Measurements from ENCODE around the gene CLMN. TPM values are rescaled to one million over a fixed set of nuclear protein-coding genes. Genes with fewer than 3 reads are reported as not detected.

The CLMN gene
- total and polyA plus RNA-seq, 2 of the 13 experiments (the other 11 are each of a cell fraction or from before 2014, with no cell fraction given): 15.1 to 16.7 TPM

- TF ChIP-seq, protein P1, sequence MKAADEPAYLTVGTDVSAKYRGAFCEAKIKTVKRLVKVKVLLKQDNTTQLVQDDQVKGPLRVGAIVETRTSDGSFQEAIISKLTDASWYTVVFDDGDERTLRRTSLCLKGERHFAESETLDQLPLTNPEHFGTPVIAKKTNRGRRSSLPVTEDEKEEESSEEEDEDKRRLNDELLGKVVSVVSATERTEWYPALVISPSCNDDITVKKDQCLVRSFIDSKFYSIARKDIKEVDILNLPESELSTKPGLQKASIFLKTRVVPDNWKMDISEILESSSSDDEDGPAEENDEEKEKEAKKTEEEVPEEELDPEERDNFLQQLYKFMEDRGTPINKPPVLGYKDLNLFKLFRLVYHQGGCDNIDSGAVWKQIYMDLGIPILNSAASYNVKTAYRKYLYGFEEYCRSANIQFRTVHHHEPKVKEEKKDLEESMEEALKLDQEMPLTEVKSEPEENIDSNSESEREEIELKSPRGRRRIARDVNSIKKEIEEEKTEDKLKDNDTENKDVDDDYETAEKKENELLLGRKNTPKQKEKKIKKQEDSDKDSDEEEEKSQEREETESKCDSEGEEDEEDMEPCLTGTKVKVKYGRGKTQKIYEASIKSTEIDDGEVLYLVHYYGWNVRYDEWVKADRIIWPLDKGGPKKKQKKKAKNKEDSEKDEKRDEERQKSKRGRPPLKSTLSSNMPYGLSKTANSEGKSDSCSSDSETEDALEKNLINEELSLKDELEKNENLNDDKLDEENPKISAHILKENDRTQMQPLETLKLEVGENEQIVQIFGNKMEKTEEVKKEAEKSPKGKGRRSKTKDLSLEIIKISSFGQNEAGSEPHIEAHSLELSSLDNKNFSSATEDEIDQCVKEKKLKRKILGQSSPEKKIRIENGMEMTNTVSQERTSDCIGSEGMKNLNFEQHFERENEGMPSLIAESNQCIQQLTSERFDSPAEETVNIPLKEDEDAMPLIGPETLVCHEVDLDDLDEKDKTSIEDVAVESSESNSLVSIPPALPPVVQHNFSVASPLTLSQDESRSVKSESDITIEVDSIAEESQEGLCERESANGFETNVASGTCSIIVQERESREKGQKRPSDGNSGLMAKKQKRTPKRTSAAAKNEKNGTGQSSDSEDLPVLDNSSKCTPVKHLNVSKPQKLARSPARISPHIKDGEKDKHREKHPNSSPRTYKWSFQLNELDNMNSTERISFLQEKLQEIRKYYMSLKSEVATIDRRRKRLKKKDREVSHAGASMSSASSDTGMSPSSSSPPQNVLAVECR (CRISPR knock-in tag; IDR thresholded peaks at IDR 0.05; ENCODE audit: borderline replicate concordance): peak; percentile 15; the same call in 1 of the 2 replicates
- TF ChIP-seq MBNL3 (CRISPR knock-in tag; conservative IDR thresholded peaks at IDR 0.05) (no peak), ZNF572 (CRISPR knock-in tag; IDR thresholded peaks at IDR 0.05) (no peak), ZNF609 (CRISPR knock-in tag; IDR thresholded peaks at IDR 0.05; ENCODE audit: borderline replicate concordance) (no peak), FOXA1 (IDR thresholded peaks at IDR 0.05) (no peak), FOXA1 (CRISPR knock-in tag; IDR thresholded peaks at IDR 0.05) (no peak), RARA (CRISPR knock-in tag; IDR thresholded peaks at IDR 0.05) (no peak), ZNF510 (CRISPR knock-in tag; IDR thresholded peaks at IDR 0.05; ENCODE audit: low read depth) (no peak)
- TF ChIP-seq, protein P2, sequence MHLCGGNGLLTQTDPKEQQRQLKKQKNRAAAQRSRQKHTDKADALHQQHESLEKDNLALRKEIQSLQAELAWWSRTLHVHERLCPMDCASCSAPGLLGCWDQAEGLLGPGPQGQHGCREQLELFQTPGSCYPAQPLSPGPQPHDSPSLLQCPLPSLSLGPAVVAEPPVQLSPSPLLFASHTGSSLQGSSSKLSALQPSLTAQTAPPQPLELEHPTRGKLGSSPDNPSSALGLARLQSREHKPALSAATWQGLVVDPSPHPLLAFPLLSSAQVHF (CRISPR knock-in tag; IDR thresholded peaks at IDR 0.05): no peak
Measured at GRCh38 chr14:95156161-95157047, 163.3 kb downstream of the CLMN start (continued).

All from HepG2 (cell line).